Testis (tissue), 2 donors: ENCODE data around the gene IMMP2L.

Experiments used
- CTCF ChIP-seq, 3 experiments: fragments of 450-650 bp in 2 of 3; fragments of 200-600 bp in 1 of 3; sonication (generic) in 1 of 3; IDR thresholded peaks; one replicate each; pipeline ENCODE4 v1.5.1; 2016 to 2019; ENCODE audit warnings: antibody characterized with exemption in 3 of 3, mild to moderate bottlenecking in 2 of 3, moderate library complexity in 1 of 3
- POLR2A ChIP-seq: fragments of 450-650 bp; IDR thresholded peaks from one replicate; pipeline ENCODE4 v1.6.1; 2017; ENCODE audit warnings: antibody characterized with exemption, mild to moderate bottlenecking, moderate library complexity

- TF ChIP-seq POLR2A (no peak), CTCF (IDR thresholded peaks at IDR 0.05) (no peak)
Observed at GRCh38 chr7:111516612-111517011, 45.7 kb downstream of the IMMP2L start.
